NCI-H1694 (cell line): ENCODE data around the gene MYO1B.
A peak's percentile ranks its signal among the peaks of the same experiment; 100 is the strongest.

Experiments used
- DNase-seq: peaks from one replicate; lab custom pipeline; 2025; lab: John Stamatoyannopoulos, UW

MYO1B gene

GRCh38 chr2:191226196-191226595 is 19.0 kb upstream of the MYO1B start:
- no peak for DNase-seq

DNA sequence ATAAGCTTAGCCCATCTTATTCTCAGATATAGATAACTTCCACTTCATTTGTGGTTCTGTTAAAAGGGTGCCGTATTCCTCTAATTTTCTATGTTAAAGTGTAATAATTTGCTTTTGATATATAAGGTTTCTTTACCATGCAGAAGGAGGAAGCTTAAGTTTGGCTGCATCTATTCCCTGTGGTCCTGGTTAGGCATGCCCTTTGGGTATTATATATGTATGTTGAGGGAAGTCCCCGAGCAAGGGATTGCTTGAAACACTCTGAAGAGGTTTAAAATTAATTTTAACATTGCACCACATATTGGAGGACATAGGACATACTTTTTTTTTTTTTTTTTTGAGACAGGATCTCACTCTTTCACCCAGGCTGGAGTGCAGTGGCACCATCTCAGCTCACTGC is 16.9 kb upstream of the MYO1B start:
- DNase-seq, result no peak

GRCh38 chr2:191228861-191229260 is 16.3 kb upstream of the MYO1B start:
- DNase-seq, result peak; percentile 78

- no peak for DNase-seq
Observed at GRCh38 chr2:191230174-191230573, 15.0 kb upstream of the MYO1B start.

DNA sequence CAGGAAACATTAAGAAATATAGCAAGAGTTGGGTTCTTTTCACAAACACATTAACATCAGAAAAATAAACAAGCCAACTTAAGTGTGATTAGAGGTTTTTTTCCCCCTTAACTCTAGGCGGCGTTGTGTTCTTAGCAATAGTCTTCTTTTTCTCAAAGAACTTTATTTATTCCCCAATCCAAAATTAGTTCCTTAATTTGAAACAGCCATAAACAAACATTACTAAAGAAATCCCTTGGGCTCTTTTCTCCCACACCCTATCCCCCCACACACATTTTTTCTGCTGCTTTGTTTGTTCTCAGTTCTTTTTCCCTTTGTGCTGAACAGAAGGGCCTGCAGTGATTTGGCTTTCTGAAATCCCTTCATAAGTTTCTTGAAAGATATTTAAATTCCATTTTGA is 13.2 kb upstream of the MYO1B start:
- no peak for DNase-seq

GRCh38 chr2:191233533-191233932 is 11.7 kb upstream of the MYO1B start:
- DNase-seq, result no peak

GRCh38 chr2:191234376-191234775 is 10.8 kb upstream of the MYO1B start:
- DNase-seq, result no peak

- no peak for DNase-seq
Observed at GRCh38 chr2:191240871-191241270, 4.3 kb upstream of the MYO1B start.

DNA sequence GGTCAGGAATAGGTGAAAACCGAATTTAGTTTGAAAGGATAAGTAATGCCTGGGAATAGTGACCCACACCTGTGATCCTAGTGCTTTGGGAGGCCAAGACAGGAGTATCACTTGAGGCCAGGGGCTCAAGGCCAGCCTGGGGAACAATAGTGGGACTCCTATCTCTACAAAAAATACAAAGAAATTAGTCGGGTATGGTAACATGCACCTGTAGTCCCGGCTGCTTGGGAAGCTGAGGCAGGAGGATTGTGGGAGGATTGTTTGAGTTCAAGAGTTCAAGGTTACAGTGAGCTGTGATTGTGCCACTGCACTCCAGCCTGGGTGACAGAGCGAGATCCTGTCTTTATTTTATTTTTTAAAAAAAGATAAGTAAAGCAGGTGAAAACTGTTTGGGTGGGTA is 3.8 kb upstream of the MYO1B start:
- no peak for DNase-seq

DNA sequence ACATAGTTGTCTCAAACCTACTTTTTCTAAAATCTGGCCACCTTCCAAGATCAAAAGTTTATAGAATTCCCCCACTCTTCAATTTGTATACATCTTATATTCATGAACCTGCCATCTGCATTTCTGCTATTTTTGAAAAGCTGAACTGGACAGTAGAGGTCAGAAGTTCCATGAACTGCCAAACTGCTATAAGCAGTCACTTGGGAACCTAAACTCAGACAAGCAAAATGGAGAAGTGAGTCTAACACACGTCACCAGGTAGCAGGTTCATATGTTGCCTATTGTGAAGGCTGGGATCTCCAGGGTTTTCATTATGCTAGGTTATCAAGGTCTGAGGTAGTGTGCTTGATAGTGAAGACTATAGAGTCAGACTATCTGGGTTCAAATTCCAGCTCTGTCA is 2.0 kb upstream of the MYO1B start:
- DNase-seq, result no peak

- no peak for DNase-seq
Observed at GRCh38 chr2:191244350-191244749, 854 bp upstream of the MYO1B start.

DNA sequence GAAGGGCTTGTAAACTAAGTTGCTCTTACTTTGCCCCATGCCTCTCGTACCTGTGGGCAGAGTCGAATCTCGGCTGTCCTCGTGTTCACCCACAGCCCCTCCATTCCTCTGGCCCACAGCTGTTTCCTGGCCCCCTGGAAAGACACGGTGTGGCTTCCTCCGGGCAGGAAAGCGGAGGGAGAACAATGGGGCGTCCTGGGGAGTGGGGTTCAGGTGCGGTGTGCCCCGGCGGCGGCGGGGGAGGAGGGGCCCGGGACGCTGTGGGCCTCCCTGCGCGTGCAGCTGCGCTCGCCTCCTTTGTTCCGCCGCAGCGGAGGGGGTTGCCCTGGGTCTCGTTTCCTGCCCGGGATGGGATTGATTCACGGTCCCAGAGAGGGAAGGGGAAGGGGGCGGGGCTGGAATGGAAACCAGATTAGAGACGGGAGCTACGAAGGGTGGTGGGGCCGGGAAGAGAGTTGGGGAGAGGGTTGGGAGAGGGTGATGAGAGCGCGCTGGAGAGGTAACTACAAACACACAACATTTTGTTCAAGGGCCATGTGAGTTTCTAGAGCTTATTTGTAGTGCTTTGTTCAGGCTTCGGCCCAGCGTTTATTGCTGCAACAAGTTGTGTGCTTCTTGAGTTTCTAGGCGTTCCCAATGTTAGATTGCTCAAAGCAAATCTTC is 796 bp downstream of the MYO1B start:
- DNase-seq, result peak; percentile 54

DNA sequence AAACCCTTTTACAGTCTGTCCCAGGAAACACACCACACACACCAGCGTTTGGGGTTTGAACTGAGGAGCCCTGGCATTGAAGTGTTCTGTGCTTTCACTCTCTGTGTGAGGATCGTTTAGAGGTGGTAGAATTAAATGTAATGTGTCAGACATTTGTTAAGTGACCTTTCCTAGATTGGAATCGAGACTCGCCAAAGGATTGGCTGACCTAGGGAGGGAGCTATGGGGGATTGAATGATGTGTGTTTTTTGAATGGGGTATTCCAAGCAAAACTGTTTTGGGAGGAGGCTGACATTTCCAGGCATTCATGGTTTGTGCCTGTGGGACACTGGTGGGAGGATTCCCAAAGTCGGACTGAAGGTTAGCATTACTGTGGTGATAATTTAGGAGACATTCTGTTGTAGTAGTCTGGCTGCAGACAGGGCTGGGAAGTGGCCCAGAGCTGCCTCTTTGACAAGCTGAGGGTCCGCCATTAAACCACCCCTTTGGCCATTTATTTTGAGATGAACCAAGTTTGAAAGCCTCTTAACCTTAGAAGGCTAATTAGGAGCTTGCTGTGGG is 1.7 kb downstream of the MYO1B start:
- DNase-seq, result no peak

DNA sequence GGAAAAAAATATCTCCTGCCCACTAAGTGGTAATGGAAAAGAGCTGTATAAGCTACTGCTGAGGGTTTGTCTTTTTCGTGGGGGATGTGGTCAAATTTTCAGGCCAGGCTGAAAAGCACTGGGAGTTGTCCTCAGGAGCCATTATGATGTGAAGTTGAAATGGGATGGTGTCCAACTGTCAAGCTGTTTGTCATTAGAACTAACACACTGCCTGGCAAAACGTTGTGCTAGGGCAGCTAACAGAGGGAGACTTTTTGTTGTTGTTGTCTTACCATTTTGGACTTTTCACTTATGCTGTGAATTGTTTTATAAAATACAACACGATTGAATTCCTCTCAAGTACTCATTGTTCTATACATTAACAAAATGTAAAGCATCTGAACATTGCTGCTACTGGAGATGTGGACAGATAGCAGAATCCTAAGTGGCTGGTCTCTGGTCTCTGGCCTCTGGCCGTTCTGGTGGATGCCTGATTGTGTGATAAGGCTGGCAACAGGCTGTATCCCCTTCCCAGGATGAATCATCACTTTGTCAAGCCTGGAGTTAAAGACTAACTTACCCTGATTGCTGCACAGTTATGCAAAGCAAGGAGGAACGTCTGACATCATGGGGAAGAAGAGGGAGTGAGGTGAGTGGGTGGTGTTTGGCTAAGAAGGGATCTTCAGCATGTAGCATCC is 2.3 kb downstream of the MYO1B start:
- DNase-seq, result no peak

DNA sequence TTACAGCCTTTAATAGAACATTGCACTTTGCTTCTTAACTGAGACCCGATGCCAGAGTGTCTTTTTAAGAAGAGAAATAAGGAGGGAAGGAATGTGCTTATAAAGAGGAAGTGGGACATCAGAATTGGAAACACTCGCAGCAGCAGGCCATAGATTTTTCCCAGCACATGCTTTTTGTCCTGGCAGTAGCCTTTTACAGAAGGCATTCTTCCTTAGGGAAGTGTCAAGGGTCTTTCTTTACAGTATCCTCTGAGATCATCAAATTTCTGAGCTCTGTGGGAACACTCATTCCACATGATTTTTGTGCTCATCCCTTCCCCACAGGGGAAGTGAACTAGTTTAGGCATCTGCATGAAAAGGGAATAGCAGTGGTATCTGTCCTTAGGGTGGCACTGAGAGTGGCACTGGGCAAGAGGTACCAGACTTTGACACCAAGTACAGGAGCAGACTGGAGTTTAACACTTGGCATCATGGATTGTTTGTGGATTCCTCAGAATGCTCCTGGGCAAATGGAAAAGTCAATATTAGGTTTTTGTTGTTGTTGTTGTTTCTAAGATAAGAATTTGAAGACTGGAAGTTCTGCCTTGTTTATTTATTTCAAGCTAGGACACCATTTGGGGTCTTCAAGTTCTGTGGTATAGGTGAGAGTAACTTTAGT is 4.1 kb downstream of the MYO1B start:
- DNase-seq, result no peak

- DNase-seq, result no peak
Observed at GRCh38 chr2:191250400-191250799, 5.2 kb downstream of the MYO1B start.

GRCh38 chr2:191250986-191251385 is 5.8 kb downstream of the MYO1B start:
- no peak for DNase-seq

GRCh38 chr2:191252699-191253098 is 7.5 kb downstream of the MYO1B start:
- DNase-seq, result no peak

DNA sequence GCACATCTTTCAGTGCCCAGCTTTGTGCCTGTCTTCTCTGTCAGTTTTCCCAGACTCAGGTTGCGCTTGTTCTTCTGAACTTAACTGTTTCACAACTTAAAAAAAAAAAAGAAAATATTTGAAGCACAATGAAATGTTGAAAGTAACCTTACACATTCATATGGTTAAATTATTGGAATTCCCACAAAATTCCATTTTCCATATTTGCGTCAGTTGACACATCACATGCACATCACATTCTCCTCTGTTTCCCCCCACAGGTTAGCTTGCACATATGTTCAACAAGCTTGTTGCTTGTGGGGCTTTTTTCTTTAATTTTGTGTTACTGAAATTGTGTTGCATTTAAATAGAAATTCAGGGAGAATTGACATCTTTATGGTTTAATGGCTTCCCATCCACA is 8.3 kb downstream of the MYO1B start:
- no peak for DNase-seq

- DNase-seq, result no peak
Observed at GRCh38 chr2:191255271-191255670, 10.1 kb downstream of the MYO1B start.

DNA sequence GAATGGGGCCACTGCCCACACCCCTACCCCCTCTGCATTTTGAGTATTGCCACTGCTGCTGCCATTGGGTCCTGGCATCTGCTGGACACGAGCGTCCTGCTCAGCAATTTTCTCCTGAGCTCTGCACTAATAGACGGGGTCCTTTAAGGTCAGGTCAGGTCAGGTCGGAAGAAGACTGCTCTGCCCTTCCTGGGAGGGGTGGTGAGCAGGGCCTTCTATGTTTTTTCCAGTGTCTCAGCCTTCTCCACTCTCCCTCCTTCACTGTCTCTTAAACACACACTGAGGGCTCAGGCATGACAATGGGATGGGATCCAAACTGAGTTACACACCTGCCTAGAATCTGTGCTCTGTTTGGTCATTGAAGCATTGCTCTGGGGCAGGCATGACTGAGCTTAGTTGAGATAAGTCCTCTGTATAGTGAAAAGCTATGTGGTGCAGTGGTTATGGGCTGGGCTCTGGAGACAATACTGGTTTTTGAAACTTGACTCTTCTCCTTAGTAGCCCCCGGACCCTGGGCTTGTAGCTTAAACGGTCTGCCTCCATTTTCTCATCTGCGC is 10.6 kb downstream of the MYO1B start:
- no peak for DNase-seq

- DNase-seq, result no peak
Observed at GRCh38 chr2:191257934-191258333, 12.7 kb downstream of the MYO1B start.

DNA sequence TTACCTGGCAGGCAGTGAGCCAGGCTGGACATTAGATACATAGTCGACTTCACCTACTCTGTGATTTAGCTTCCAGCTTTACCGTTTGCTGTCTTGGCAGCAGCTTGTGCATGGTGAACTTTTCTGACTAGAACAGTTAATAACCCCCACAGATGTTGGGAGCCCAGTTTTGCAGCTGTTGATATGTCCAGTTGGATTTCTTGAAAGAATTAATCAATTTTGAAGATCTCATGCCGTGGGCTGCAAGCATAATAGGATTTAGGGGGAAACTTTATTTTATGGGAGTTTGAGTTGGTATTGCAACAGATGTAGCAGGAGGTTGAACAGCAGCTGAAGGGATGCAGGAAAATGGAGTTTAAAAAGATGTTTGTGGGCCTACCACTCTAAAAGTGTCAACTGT is 13.8 kb downstream of the MYO1B start:
- DNase-seq, result no peak
